Measurements from ENCODE around the gene SPINK2. TPM values are rescaled to one million over a fixed set of nuclear protein-coding genes. Genes with fewer than 3 reads are reported as not detected.

The SPINK2 gene
- polyA plus RNA-seq, 4 donors, result not detected

Other genes starting within 250 kb of the SPINK2 start
- gene HOPX, start 140.4 kb downstream of the SPINK2 start, polyA plus RNA-seq (ENCODE audit: insufficient read length in 4 of 4), result 10 to 100 TPM in 3 of 4 donors, 1 to 10 TPM in 1; 2.9 to 21.3 (median 15.1) TPM
- gene REST, start 86.2 kb upstream of the SPINK2 start, polyA plus RNA-seq (ENCODE audit: insufficient read length in 4 of 4), result 10 to 100 TPM; 37.5 to 63.1 (median 55.4) TPM
- 10 to 100 TPM; 17.1 to 22.9 (median 20.7) TPM for gene NOA1, start 155.9 kb upstream of the SPINK2 start, polyA plus RNA-seq (ENCODE audit: insufficient read length in 4 of 4)
- gene POLR2B, start 157.2 kb upstream of the SPINK2 start, polyA plus RNA-seq (ENCODE audit: insufficient read length in 4 of 4), result 100 to 1,000 TPM in 3 of 4 donors, 10 to 100 TPM in 1; 91.8 to 121 (median 108) TPM

All from left renal pelvis (tissue), 4 donors.